Stimulated activated CD8-positive, alpha-beta memory T cell treated with anti-CD3 and anti-CD28 coated beads, Interleukin-15, amount 100 ng/mL, for 48 hours (primary cell): ENCODE results near the gene MOB3B.

ENCODE experiments used
- DNase-seq, 2 donors: peaks; one replicate each; pipeline ENCODE4 v3.0.0-alpha.2; 2020; ENCODE audit warnings: low read depth in 2 of 2

Gene MOB3B

GRCh38 chr9:27391040-27391895 lies 138.3 kb downstream of the MOB3B start:
- DNase-seq: no peak

- DNase-seq: no peak
These were observed 141.5 kb downstream of the MOB3B start for GRCh38 chr9:27388150-27388549.

- DNase-seq: no peak
These were observed 141.9 kb downstream of the MOB3B start for GRCh38 chr9:27387722-27388121.

DNA sequence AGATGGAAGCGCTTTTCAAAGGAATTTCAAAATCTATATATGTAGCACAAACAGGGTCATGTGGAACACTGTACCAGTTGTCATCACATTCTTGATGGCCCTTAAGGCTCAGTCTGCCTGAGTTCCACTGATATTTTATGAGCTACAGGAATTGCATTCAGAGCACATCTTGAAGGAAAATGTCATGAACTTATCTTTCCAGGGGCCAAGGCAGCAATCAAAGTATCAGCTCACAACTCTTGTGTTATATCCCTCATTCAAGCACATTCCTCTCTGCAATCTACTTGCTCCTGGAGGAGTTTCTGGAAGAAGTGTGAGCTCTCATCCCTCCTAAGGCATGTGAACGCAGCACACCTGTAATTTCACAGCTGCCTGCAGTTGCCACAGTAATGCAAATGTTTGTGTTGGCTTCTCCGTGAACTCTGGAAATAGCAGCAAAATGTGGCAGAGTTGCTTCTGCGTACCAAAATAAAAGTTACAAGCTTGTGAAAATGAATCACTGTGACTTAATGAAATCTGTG lies 143.0 kb downstream of the MOB3B start:
- DNase-seq: no peak

DNA sequence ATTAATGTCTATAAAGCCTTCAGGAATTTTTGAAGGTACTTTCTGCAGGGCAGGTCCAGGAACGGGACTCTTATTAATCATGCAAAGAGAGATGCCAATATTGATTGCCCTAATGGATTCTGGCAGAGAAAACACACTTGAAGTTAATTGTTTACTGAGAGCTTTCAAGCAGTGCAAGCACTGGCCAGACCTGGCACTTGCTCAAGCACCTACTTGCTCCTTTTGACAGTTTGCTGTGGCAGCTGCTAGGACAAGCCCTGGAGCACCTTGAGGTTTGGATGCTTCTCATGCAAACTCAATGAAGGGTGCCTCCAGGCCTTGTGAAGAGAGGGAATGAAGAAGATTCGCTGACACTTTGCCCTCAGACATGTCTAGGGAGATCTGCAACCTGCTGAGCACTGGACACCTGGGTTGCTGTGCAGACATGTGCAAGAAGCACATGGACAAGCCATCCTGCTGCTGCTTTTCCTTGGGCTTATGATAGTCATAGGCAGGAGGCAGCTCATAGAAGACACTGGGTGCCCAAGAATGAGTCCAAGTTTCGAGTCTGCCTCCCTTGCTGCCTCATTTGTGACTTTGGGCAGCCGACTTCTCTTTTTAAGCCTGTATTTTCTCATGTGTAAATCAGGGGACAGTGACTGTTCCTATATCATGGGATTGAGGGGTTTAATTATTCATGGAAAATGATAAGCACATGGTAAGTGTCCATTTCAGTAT lies 143.8 kb downstream of the MOB3B start:
- no peak for DNase-seq

DNA sequence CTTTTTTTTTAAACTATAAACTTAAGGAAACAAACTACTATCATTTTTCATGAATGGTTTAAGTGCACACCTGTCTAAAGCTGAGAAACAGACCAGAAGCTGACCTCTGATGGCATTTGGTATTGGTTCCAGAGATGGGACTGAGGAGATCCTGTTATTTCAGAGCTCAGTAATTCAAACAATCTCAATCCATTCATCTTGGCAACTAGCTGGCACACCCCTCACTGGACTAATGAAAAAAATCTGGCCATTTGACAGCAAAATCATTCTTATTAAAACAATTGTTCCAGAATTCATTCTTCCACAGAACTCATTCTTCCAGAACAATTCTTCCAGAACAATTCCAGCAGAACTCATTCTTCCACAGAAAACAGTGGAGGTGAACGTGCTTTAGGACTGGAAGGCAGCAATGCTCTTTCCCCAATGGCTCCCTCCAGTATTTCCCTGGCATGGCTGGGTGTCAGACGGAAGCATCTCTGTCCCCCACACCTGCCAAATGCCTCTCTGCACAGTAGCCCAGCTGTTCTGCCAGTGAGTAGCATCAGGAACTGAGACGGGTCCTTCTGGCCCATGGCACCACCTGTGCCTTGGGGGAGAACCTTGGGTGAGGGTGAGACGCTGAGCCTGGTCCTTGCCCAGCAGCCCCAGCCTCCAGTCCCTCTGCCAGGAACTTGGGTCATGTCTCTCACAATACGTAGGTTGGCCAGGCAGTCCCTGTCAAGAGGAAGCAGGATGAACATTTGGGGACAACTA lies 145.2 kb downstream of the MOB3B start:
- DNase-seq: no peak

DNA sequence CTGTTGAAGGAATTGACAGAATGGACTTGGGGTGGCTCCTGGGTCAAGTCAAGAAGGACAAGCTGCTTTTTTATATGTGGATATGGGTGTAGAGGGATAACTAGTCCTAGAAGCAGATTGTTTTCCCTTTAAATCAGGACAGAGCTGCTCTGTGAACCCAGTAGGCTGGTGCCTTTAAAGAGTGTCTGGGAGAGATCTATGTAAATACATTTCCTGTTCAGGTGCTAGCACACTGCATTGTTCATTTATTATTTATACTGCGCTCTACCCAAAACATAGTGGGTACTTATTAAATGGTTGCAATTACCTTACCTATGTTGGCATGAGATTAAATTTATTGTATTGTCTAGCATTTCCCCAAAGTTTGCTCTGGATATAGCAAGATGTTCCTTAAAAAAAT lies 146.1 kb downstream of the MOB3B start:
- no peak for DNase-seq

- no peak for DNase-seq
These were observed 146.6 kb downstream of the MOB3B start for GRCh38 chr9:27382975-27383374.

- DNase-seq: no peak
These were observed 147.3 kb downstream of the MOB3B start for GRCh38 chr9:27382308-27382707.

- peak in 1 of 2 donors; percentile 6 for DNase-seq
These were observed 150.0 kb downstream of the MOB3B start for GRCh38 chr9:27379311-27380251.

DNA sequence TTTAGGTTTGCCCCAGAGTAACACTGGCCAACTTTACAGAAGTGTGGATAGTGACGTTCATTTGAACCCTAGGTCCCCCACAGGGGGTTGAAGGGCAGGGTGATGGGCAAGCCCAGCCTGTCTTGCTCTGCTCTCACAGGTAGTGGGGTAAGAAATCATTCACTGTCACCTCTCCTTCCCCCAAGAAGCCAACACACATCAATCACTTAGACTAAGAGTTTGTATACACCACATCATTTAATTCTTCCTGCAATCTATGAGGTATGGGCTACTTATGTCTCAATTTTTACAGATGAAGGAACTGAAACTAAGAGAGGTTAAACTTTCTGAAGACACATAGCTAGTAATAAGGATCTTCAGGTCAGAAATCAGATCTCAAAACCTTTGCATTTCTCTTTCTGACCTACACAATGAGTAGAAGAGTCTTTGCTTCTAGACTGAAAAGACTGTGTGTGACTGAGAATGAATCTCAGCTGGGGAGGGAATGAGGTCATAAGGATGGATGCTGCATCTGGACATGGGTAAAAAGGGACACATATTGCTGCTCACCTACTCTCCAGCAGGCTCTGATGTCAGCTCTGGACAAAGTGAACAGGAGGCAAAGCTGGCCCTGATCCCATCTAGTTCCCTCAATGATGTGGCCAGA lies 151.7 kb downstream of the MOB3B start:
- DNase-seq: no peak

GRCh38 chr9:27377147-27377807 lies 152.3 kb downstream of the MOB3B start:
- no peak for DNase-seq

DNA sequence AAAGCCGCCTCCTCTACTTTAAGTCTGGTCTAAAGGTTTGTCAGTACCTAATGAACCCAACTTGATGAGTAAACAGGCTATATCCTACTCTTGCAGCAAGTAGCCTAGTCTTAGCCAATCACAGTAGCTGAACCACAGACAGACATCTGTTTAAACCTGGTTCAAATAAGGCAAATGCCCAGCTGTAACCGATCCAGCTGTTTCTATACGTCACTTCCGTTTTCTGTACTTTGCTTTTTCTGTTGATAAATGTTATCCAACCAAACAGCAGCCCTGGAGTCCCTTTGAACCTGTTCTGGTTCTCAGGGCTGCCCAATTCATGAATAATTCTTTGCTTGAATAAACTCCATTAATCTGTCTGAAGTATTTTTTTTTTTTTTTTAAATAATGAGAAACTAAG lies 155.8 kb downstream of the MOB3B start:
- no peak for DNase-seq

GRCh38 chr9:27372615-27373014 lies 157.0 kb downstream of the MOB3B start:
- DNase-seq: no peak

DNA sequence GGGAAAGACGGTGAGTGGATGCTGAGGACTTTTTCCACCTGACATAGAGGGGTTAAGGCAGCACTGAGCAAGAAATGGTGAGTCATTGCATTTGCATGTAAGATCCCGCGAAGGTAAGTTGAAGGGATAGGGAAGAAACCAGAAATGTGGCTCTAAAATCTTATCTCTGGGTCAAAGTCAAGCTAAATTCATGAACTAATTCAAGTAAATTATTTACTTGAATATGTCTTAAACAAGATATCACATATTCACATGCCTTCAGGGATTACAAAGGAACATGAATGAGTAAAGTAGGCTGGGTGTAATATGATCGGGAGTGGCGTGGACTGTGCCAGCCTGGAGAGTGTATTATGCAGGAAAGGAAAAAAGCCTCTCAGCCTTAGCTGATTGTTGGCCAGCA lies 158.2 kb downstream of the MOB3B start:
- DNase-seq: no peak

DNA sequence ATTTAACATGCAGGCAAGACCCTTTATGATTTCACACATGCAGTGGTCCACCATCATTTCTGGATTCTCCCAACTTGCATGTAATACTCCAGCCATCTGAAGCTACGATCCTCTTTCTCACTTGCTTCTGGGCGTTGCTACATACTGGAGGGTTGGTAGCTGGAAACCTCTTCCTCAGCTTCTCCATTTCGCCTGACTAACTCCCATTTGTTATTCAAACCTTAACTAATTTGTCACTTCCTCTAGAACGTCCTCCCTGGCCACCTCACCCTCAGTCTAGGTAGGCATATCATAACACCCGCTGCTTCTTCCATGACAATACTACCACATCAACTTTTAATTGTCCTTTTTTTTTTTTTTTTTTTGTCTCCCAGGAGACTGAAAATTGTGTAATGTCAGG lies 160.0 kb downstream of the MOB3B start:
- no peak for DNase-seq

DNA sequence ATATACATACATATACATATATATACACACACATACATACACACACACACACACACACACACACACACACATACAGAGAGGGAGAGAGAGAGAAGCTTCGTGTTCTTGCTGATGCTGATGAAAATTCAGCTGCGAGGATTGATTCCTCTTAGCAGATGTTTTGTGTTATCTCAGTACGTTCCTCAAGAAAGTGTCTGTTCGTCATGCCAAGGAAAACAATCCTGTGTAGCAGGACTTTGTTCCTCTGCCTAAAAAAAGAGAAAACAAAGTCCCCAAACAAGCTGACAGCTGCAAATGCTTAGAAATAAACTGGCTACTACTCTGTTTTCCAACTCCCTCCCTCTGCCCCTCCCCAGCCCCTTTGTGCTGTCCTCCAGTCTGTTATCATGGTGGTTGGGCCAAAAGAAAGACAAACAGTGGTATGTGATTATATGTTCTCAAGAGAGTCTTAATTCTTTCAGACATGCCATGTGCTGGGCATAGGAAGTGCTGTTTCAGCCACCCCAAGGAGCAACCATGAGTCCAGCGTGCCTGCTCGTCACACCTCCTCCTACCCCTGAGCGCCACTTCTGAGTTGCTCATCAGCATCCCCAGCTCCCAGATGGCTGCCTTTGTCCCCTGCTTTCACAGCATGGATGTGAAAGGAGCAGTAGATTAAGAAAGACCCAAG lies 161.2 kb downstream of the MOB3B start:
- DNase-seq: no peak

- no peak for DNase-seq
These were observed 161.7 kb downstream of the MOB3B start for GRCh38 chr9:27367921-27368315.

- DNase-seq: no peak
These were observed 162.3 kb downstream of the MOB3B start for GRCh38 chr9:27367175-27367798.
